ENCODE data around the gene PCDHB8.
"Not testable (repeated sequence)": the region's sequence is repeated elsewhere in the genome, so short reads cannot be mapped to it uniquely, and the experiment has no call there.

DNA sequence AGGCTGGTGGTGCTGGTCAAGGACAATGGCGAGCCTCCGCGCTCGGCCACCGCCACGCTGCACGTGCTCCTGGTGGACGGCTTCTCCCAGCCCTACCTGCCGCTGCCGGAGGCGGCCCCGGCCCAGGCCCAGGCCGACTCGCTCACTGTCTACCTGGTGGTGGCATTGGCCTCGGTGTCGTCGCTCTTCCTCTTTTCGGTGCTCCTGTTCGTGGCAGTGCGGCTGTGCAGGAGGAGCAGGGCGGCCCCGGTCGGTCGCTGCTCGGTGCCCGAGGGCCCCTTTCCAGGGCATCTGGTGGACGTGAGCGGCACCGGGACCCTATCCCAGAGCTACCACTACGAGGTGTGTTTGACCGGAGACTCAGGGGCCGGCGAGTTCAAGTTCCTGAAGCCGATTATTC lies 40.2 kb upstream of the PCDHB8 start:
- TF ChIP-seq YY1 (IDR thresholded peaks at IDR 0.05), result not testable (repeated sequence)
- TF ChIP-seq, protein P1, sequence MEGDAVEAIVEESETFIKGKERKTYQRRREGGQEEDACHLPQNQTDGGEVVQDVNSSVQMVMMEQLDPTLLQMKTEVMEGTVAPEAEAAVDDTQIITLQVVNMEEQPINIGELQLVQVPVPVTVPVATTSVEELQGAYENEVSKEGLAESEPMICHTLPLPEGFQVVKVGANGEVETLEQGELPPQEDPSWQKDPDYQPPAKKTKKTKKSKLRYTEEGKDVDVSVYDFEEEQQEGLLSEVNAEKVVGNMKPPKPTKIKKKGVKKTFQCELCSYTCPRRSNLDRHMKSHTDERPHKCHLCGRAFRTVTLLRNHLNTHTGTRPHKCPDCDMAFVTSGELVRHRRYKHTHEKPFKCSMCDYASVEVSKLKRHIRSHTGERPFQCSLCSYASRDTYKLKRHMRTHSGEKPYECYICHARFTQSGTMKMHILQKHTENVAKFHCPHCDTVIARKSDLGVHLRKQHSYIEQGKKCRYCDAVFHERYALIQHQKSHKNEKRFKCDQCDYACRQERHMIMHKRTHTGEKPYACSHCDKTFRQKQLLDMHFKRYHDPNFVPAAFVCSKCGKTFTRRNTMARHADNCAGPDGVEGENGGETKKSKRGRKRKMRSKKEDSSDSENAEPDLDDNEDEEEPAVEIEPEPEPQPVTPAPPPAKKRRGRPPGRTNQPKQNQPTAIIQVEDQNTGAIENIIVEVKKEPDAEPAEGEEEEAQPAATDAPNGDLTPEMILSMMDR (IDR thresholded peaks at IDR 0.05; ENCODE audit: low read depth, low read length, missing input control), result not testable (repeated sequence)

Data from liver (tissue), 2 donors.